Gastroesophageal sphincter (tissue), 3 donors: ENCODE results near the gene VIM.

ENCODE experiments used
- CTCF ChIP-seq, 4 experiments: fragments of 200-600 bp in 2 of 4; fragments of 450-650 bp in 2 of 4; sonication (generic) in 1 of 4; IDR thresholded peaks; one replicate each; pipeline ENCODE4 v1.5.1; 2017 to 2019; ENCODE audit warnings: antibody characterized with exemption in 4 of 4, mild to moderate bottlenecking in 2 of 4, moderate library complexity in 2 of 4
- POLR2A ChIP-seq, 2 donors: fragments of 450-650 bp; IDR thresholded peaks; one replicate each; pipeline ENCODE4 v1.6.1; 2017; ENCODE audit warnings: antibody characterized with exemption in 2 of 2, mild to moderate bottlenecking in 2 of 2, moderate library complexity in 1 of 2
- POLR2AphosphoS5 ChIP-seq: sonication (generic); formaldehyde crosslinking; IDR thresholded peaks from one replicate; pipeline ENCODE4 v1.6.1; 2017; ENCODE audit warnings: antibody characterized with exemption

GRCh38 chr10:17208476-17208875 is 19.6 kb upstream of the VIM start:
- TF ChIP-seq CTCF (IDR thresholded peaks at IDR 0.05) (no peak), POLR2AphosphoS5 (no peak), POLR2A (IDR thresholded peaks at IDR 0.05) (no peak)
